Effector CD8-positive, alpha-beta T cell (primary cell): ENCODE data around the gene ATG2A.
"Not testable (repeated sequence)": the region's sequence is repeated elsewhere in the genome, so short reads cannot be mapped to it uniquely, and the experiment has no call there.

Experiments used
- DNase-seq: peaks from one replicate; lab custom pipeline; 2025; lab: John Stamatoyannopoulos, UW

Gene ATG2A

DNA sequence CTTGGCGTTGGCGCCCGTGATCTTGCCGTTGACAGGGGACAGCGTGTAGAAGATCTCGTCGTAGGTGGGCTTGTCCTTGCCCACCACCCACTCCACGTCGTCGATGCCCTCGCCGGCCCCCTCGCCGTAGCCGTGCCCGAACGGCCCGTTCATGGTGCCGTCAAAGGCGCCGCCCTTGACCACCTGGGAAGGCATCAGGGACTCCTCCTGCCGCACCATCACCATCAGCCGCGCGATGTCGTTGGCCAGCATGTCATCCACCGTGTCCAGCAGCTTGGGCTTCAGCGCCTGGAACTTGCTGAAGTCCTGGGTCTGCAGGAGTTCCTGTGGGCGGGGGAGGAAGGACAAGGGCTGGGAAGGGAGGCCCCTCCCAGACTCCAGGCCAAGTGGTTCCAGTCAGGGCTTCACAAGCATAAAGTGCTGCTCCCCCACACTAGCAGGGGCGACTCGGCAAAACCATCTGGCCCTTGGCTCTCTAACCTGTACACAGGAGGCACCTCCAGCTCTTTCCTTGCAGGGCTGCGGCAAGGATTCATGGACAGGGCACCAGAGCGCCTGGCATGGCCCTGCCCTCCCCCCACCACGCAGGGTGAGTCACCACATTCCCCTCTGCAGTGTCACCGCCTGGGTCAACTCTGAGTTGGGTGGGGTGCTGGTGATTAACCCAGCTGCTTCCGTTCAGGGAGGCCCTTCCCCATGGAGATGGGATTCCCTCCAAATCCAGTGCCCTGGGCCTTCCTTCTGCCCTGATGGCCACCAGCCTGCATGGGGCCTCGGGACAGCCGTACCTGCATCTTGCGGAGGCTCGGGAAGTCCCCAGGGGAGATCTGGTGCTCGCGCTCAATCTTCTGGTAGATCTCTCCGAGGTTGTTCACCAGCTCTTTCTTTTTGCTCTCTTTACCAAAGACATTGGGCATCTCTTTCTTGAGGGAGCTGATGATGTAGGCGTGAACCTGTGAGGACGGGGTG is 62.2 kb downstream of the ATG2A start:
- DNase-seq = no peak

DNA sequence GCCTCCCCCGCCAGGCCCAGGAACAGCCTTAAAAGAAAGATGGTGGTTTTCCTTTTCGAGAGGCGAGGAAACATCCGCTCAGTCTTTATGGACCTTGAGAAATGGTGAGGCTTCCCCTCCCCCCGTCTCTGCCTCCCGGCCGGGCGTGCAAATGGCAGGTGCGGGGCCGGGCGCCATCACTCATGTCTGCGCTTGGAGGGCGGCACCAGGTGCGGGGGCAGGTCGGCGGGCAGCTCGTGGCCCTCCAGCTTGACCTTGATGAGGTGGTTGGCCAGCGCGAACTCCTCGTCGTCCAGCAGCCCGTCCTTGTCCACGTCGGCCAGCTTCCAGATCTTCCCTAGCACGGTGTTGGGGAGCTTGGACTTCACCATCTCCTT is 62.9 kb downstream of the ATG2A start:
- DNase-seq = no peak

GRCh38 chr11:64853709-64854108 is 63.3 kb downstream of the ATG2A start:
- DNase-seq = peak; percentile 20

GRCh38 chr11:64852804-64853509 is 64.1 kb downstream of the ATG2A start:
- DNase-seq = no peak

DNA sequence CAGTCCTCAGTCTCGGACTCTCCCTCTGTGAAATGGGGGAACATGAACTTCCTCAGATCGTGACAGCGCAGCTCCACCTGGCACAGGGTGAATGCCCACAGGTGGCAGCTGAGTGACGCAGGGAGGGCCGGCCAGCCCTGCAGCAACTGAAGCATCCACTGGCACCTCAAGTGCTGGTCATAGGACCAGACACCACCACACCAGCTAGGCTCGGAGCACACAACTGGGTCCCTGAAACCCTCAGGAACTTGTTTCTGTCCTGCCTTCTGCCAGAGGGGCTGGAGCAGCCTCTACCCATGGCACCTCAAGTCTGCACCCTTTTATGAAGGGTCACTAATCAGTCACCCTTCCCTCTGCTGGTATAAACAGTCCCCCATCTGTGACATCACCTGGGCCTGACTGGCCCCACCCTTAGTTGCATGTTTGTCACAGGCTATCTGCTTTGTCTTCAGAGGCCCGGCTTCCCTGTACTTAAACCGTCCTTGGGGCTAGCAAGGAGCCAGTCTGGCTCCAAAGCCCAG is 65.1 kb downstream of the ATG2A start:
- DNase-seq = no peak

GRCh38 chr11:64850979-64851567 is 65.9 kb downstream of the ATG2A start:
- DNase-seq = peak; percentile 49

DNA sequence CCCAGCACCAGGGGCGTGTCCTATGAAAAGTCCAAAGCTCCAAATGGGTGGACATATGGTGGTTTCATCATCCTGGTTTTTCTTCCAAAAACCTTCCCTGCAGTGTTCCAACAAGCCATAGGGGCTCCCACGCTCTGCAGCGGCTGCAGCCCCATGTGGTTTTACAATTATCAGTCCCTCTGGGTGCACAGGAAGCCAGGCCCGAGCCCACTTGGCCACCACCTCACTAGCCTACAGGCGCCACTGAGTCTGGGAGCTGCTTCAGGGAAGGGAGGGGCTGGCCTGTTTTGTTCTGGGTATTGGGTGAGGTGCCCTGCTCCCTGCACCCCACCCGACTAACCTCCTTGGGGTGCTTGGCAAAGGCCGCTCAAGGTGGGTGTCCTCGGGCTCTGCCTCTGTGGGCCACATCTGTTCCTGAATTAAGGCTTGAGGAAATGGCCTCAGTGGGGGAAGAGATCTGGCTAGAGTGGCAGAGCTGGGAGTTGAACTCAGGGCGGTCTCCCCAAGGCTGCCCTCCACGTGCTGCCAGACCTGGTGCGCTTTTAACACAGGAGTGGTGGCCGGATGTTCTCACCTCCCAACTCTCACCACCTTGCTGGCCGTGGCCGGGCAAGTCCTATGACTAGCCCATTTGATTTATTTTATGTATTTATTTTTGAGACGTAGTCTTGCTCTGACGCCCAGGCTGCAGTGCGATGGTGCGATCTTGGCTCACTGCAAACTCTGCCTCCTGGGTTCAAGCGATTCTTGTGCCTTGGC is 67.2 kb downstream of the ATG2A start:
- DNase-seq = no peak

GRCh38 chr11:64848826-64849597 is 68.0 kb downstream of the ATG2A start:
- DNase-seq = no peak

- no peak for DNase-seq
Measured at GRCh38 chr11:64848214-64848825, 68.7 kb downstream of the ATG2A start.

DNA sequence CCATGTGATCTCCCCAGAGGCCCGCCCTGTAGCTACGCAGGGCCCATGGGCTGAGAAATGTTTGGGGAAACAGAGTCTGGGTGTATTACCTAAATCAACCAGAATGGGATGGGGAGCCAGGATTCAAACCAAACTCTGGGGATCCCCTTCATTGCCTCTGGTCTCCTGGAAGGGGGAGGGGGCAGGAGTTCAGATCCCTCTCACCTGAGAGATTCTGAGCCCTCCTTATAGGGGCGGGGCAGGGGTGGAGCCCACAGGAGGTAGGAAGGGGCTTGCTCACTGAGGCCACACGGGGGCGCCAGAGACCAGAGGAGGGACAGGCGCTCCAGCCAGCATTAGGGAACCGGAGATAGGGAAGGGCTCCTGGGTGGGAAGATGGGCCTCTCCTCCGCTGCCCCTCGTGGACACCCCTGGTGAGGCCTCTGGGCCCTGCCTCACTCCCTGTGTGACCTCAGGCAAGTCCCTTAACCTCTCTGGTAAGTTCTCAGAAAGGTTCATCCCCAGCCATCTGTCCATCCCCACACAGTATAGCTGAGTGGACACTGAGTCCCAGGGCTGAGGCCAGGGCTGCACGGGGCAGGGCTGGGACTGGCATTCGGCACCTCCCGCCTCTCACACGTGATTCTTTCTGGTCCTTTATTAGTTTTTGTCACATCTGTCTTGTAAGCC is 69.9 kb downstream of the ATG2A start:
- peak; percentile 95 for DNase-seq

DNA sequence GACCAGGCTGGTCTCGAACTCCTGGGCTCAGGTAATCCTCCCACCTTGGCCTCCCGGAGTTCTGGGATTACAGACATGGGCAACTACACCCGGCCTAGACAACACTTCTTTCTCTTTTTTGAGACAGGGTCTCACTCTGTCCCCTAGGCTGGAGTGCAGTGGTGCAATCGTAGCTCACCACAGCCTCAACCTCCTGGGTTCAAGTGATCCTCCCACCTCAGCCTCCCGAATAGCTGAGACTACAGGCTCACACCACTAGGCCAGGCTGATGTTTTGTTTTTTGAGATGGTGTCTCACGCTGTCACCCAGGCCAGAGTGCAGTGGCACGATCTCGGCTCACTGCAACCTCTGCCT is 71.3 kb downstream of the ATG2A start:
- not testable (repeated sequence) for DNase-seq

GRCh38 chr11:64845129-64845775 is 71.8 kb downstream of the ATG2A start:
- no peak for DNase-seq
